HEK293T (cell line): ENCODE results near the gene AMH.

Experiments
- ELF4 ChIP-seq: fragments of 450-650 bp; IDR thresholded peaks from 2 replicates; pipeline ENCODE4 v1.6.1; 2017; ENCODE audit warnings: antibody characterized with exemption
- FOXA1 ChIP-seq: fragments of 450-650 bp; IDR thresholded peaks from 2 replicates; pipeline ENCODE4 v1.6.1; 2016; ENCODE audit warnings: mild to moderate bottlenecking
- FOXK2 ChIP-seq: fragments of 450-650 bp; IDR thresholded peaks from 2 replicates; pipeline ENCODE4 v1.6.1; 2016; ENCODE audit warnings: mild to moderate bottlenecking
- FOXM1 ChIP-seq: fragments of 450-650 bp; IDR thresholded peaks from 2 replicates; pipeline ENCODE4 v1.6.1; 2017; ENCODE audit warnings: mild to moderate bottlenecking, borderline replicate concordance
- SP1 ChIP-seq: fragments of 450-650 bp; IDR thresholded peaks from 2 replicates; pipeline ENCODE4 v1.6.1; 2017
- SUZ12 ChIP-seq: fragments of 450-650 bp; IDR thresholded peaks from 2 replicates; pipeline ENCODE4 v1.6.1; 2016; ENCODE audit warnings: mild to moderate bottlenecking
- TF ChIP-seq, protein P1 (sequence below): fragments of 450-650 bp; IDR thresholded peaks from 2 replicates; pipeline ENCODE4 v1.6.1; 2016

DNA sequence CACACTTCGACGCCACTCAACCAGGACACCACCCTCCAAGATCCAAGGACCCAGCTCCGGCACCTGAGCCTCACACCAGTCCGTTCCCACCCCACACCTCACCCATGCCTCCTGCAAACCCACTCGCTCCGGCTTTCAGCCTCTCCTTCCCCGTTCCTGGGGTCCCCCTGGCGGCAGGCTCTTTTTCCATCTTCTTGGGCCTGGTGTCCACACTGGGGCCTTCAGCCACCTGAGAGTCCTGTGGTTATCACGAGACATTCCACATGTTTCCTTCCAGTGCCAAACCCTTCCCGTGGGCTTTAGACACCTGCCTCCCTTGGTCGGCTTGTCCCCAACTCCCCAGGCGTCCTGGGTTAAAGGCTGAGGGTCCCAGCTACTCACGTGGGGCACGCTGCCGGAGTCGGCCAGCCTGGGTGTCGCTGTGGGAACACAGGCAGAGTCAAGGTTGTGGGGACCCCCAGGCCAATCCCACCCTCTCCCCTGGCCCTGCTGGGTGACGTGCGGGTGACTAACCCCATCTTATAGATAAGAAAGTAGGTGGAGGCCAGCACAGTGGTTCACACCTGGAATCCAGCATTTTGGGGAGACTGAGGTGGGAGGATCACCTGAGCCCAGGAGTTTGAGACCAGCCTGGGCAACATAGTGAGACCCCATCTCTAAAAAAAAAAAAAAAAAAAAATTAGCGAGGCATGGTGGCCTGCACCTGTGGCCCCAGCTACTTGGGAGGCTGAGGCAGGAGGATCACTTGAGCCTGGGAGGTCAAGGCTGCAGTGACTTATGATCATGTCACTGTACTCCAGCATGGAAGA is 5.1 kb downstream of the AMH start:
- no peak for TF ChIP-seq FOXM1
- no peak for TF ChIP-seq ELF4
- no peak for TF ChIP-seq FOXA1
- TF ChIP-seq FOXK2, result no peak
- TF ChIP-seq, protein P1, sequence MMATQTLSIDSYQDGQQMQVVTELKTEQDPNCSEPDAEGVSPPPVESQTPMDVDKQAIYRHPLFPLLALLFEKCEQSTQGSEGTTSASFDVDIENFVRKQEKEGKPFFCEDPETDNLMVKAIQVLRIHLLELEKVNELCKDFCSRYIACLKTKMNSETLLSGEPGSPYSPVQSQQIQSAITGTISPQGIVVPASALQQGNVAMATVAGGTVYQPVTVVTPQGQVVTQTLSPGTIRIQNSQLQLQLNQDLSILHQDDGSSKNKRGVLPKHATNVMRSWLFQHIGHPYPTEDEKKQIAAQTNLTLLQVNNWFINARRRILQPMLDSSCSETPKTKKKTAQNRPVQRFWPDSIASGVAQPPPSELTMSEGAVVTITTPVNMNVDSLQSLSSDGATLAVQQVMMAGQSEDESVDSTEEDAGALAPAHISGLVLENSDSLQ, result no peak
- TF ChIP-seq SUZ12, result no peak
- no peak for TF ChIP-seq SP1
